Stimulated activated CD4-positive, alpha-beta T cell treated with anti-CD3 and anti-CD28 coated beads, Interleukin-2, amount 100 ng/mL, for 24 hours (primary cell): Measurements from ENCODE around the gene MEP1A.
"Not testable (repeated sequence)": the region's sequence is repeated elsewhere in the genome, so short reads cannot be mapped to it uniquely, and the experiment has no call there.

ENCODE experiments used
- DNase-seq, 2 donors: peaks; one replicate each; pipeline ENCODE4 v3.0.0-alpha.2; 2020

Gene MEP1A

DNA sequence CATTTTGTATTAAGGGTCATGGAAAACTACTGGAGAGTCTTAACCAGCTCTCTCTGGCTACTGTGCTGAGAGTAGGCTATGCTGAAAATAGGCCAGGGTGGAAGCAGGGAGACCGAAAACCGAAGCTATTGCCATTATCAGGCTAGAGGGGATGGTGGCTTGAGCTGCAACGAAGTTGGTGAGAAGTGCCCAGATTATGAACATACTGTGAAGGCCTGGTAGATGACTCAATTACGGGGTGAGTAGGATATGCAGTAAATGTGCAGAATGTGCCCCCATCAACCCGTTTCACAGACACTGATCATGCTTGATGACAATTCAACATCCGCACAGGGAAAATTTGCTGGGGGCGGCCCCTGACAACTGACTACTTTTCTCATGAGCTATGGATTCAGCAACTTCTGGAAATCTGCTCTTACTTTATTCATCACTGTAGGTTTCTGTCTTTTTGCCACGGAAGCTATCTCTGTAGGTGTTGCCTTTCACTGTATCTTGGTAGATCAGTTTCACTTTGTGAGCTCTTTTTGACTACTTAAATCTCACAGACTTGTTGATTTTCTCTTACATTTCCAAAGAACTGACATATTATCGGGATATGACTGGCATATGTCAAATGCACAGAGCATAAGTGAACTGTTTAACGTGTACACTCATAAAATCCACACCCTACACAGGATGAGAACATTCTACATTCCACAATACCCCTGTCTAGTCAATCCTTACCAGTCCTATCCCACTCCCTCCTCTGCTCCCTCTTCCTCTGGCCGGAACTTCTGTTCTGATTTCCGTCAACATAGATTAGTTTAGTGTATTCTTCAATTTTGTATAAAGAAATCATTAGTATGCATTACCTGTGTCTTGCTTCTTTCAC lies 15.5 kb upstream of the MEP1A start:
- DNase-seq: no peak

DNA sequence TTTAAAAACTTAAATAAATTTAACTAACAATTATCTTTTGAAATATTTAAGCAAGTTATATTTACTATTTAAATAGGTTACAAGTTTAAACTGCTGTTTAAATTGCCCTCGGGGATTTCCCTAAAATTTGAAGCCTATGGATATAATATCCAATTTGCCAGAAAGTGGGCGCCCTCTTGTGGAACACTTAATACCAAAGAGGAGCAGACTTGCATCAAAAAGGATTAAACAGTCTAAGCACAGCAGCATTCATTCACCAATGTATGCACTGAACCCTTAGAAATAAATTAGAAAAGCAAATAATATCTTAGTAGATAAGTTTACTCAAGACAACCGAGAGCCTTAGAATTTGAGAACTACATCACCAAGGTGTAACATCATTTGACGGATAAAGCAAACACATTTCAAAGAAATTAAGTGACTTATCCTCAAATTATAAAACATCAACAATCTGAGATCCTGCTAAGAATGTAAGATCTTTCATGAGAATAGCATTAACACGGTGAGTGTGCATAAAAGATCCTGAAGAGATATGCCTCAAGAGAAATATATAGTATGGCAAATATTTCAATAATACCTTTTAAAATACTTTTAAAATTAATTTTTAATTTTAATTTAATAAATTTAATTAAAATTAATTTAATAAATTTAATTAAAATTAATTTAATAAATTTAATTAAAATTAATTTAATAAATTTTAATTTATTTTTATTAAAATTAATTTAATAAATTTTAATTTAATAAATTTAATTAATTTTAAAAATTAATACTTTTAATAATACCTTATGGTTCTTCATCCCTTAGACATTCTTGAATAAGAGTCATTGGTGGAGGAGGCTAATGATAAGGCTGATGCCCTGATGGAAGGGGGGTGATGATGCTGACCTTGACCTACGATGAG lies 11.5 kb upstream of the MEP1A start:
- peak in 1 of 2 donors; percentile 29 for DNase-seq

DNA sequence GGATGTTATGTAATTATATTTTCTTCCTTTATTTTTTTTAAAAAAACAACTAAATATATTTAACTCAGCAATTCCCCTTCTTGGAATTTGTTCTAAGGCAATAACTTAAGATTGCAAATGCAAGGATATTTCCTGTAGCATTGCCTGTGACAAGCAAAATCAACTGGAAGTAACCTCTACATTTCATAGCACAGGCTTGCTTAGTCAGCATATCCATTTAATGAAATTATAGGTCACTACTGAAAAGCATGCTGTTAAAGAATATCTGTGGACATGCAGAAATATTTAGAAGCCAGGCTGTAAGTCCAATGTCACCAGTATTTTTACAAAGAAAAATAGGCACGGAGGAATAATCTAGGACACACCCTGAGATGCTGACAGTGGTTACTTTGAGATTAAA lies 8.7 kb upstream of the MEP1A start:
- DNase-seq: no peak

DNA sequence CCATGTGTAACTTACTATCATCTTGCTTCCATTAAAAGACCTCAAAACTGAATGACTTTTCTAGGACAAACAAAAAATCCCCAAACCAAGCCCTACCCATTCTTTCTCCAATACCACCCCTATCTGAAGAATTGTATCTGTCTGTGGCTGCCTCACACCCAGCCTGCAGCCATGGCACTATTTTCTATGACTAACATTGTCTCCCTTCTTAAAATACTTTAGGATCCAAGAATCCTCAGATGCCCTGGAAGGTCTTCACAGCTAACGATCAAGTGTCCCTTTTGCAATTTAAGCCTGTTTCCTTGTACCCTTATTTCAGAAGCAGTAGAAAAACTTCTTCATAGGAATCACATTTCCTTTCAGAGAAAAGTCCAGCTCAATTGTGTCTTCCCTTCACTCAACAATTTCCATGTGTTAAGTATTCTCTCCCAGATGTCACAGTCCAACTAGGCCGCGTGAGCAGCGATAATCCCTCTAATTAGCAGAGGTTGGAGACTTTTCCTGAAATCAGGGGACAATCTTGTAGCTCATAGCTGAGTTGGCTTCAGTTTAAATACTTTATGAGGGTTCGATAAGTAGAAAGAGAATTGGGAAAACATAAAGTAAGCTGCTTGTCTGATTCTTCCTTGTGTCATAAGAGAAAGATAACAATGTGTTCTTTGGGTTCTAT lies 5.2 kb upstream of the MEP1A start:
- DNase-seq: no peak

DNA sequence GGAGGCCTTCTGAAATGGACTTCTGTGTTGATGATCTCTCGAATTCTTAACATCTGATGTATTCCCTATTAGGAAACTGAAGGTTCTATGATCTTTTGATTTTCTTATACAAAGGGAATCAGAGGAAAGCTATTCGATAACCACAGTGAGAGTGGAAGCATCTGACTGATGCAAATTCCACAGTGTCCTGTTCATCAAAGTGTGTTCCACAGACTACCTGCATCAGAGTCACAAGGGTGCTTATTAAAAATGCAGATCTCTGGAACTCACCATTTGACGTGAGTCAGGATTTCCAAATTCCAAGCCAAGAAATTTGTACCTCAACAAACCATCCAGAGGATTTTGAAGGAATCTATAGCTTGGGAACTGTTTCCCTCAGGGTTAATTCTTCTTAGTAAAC lies 4.4 kb upstream of the MEP1A start:
- no peak for DNase-seq

DNA sequence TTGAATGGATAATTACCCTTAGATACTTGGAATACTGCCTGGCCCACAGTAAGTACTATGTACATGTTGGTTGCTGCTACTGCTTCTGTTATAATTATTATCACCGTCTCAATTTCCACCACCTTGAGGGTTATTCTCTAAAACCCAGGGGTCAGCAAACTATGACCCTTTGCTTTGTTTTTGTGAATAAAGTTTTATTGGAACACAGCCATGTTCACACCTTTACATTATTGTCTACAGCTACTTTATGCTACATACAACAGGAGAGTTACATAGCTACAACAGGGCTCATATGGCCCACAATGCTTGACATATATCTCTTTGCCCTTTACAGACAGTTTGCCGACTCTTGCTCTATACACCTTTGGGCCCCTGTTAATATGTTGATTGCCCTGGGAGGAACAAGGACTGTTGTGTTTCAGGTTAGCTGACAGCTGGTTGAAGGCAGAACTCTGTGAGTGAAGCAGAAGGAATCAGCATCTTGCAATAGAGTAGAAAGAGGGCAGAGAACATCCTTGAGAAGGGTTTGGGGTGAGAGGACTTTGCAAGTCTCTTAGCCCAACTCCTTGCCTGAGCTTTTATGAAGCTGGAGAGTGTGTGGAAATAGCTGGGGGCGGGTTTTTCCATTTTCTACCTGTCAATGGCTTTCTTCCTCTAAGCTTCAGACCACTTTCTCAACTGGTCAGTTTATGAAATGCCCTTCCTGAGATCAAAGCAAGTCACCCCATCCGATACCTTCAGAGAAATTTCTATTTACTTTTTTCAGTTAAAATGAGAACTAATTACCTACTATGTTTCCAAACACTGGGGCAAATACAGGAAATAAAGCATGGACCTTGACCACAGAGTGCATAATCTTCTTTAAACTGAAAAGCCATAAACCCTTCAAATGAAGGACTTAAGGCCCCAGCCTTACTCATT lies 3.5 kb upstream of the MEP1A start:
- DNase-seq: no peak

DNA sequence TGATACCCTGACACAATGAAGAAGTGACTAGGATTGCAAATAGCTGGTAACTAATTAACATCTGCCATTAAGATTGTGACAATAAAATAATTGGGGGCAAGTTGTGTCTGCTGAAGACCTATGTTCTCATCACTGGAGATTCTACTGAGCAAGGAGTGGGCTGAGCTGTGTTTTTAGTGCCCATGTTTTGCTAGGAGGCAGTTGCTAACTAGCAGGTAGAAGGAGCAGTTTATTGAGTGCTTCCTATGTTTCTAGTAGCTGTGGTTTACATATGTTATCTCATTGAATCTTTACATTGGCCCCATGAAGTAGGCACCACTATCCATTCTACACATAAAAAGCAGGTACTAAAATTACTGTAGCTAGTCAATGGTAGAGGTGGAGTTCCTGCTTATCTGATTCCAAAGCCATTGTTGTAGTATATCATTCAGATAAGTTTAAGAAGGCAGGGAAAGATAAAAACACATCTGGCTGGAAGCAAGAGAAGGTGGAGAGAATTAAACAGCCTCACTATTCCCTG lies 2.8 kb upstream of the MEP1A start:
- no peak for DNase-seq

DNA sequence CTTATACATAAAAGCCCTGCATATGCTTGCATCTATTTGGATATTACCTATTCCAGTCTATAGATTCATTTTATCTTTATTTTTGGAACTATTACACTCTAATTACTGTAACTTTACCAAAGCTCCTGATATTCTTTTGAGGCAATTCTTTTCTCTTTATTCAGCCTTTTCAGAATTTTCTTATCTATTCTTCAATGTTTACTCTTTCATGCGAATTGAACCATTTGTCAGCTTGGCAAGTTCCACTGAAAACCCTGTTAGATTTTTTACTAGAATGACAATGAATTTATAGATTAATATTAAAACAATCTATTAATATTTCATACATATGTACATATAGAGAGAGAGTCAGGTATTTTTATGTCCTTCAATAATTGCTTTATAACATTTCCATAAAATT lies 554 bp upstream of the MEP1A start:
- DNase-seq: no peak

DNA sequence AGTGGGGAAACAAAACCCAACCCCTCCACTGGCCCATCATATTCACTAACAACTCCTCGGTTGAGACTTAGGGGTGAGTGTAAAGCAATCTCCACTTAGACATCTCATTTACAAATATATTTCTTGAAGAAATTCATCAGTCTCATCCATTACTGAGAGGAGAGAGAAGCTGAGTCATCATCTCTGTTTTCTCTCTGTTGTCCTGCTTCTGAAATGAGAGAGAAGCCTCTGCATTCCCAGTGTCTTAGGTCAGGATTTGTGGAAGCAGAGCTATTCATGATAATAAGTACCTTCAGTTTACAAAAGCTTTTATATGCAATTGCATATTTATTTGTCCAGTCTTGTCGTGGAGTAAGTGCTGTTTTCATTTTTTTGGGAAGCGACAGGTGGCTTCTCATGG lies 879 bp downstream of the MEP1A start:
- DNase-seq: no peak

DNA sequence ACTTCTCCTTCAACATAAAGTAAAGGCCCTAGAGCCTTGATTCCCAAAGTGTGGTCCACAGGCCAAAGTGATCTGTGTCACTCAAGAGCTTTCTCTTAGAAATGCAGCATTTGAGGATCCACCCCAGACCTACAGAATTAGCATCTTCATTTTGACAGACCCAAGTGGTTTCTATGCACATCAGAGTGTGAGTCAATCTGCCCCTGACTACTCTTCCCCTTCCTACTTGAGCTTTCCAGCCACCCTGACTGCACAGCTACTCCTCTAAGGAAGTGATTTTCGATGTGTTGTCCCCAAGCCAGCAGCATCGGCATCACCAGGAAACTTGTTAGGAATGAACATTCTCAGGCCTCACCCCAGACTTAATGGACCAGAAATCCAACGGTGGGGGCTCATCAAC lies 2.6 kb downstream of the MEP1A start:
- DNase-seq: no peak

DNA sequence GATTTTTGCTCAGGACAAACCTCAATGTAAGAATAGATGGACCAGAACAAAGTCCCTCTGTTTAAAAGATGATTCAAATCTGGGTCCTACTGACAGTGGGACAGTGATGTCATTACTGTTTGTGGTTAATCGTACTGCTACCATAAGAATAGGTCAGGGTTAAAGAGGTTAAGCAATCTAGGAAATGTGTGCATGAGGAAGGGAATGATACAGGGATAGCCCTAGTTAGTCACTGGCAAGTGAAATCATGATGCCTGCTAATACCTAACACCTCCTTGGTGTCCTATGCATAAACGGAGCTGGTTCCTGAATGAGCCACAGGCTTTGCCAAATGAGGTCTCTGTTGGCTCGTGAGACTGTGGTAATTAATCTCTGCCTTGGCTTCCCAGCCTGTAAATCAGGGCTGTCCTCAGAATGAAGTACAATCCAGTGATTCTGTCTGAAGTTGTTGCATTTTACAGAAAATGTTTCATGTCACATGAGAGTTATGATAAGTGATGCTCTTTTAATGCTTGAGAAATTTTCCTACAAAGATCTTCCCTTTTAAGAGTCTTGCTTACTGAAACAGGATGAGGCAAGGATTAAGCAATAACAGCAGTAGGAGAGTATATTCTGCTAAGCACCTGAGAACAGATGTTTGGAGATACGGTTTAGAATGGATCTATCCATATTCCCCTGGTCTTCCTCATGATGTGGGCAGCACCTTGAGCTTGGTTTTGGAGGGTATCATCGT lies 3.8 kb downstream of the MEP1A start:
- no peak for DNase-seq

DNA sequence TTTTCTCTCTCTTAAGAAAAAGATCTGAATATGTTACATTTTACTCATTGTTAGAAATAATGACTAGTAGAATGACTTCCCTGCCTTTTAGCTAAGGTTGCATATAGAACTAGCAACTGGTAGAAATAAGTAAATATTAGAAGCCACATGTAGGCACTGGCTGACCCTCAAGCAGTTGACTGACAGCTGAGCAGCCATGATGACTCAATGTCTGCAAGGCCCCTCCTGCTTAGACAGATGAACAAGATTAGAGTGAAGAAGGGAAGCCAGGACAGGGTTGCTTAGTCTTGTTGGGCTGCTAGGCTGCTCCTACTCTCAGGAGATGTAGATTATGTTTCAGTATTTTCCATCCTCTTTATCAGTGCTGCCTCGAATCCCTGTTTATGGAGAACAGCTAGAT lies 6.5 kb downstream of the MEP1A start:
- DNase-seq: no peak

DNA sequence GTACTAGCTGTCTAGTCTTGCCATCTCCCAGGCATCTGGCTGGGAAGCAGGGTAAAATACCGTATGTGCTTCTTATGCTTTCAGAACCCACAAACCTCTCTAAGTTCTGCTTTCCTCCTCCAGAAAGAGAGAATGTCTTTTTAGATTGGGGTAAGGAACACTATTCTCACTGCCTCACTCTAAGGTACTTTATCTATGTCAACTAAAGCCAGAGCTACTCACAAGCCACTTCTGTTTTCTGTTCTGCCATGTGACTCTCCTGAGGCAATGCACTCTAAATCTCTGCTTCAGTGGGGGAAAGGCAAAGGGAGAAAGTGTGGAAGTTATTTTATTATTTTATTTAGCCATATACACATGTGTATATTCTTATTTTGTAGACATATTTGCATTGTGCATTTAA lies 15.6 kb downstream of the MEP1A start:
- DNase-seq: no peak

DNA sequence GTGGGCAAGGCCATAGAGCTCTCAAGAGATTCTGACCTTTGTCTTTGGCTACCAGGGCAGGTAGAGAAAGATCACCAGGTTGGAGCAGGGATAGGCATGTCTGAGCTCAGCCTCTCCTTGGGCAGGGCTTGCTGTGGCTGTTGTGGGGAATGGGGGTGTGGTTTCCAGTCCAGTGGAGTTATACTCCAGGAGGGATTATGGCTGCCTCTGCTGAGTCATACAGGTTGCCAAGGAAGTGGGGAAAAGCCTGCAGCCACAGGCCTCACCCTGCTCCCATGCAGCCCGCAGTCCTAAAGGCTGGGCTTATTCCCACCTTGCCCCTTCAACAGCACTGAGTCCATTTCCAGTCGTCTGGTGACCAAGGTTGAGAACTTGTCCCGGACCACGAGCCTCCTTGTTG lies 21.9 kb downstream of the MEP1A start:
- DNase-seq: no peak

DNA sequence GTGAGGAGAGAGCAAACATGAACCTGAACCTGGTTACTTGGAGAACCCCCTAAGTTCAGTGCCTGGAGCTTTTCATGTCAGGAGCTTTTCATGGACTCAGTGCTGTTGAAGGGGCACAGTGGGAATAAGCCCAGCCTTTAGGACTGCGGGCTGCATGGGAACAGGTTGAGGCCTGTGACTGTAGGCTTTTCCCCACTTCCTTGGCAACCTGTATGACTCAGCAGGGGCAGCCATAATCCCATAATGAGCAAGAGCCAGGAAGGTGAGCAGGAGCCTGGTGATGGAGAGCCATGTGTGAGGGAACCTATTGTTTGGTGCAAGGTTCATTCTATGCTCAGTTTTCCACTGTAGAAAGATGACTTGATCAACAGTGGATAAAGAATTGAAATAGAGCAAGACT lies 23.4 kb downstream of the MEP1A start:
- no peak for DNase-seq

DNA sequence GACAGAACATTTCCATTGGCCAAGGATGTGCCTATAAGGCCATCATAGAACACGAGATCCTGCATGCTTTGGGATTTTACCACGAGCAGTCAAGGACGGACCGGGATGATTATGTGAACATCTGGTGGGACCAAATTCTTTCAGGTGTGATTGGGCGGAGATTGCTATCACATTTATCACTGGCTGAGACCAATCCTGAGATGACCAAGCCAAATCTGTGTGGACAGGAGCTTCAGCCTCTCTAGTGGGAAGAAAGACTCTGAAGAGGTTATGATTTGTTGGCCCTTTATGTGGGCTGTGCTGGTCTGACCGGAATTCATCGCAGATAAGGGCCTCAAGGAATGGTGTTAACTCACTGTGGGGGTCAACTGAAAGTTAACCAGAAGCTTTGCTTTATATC lies 26.4 kb downstream of the MEP1A start:
- no peak for DNase-seq

DNA sequence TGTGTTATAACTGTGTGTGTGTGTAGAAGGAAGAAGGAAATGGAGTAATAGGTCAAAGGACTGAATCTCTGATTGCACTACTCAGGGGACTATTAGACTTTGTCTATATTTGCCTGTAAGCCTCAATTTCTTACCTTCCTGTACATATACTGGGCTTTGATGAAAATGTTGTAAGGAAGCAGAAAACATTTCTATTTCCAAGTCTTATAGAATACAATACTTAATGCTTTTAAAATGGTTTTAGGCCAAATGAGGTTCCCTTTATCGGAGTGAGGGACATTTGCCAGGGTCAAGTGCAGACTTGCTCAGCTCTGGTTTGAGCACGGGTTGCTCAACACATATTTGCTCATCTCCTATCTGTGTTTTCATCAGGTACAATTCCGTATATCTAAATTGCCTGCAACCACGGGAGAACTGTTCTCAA lies 28.3 kb downstream of the MEP1A start:
- DNase-seq: no peak

DNA sequence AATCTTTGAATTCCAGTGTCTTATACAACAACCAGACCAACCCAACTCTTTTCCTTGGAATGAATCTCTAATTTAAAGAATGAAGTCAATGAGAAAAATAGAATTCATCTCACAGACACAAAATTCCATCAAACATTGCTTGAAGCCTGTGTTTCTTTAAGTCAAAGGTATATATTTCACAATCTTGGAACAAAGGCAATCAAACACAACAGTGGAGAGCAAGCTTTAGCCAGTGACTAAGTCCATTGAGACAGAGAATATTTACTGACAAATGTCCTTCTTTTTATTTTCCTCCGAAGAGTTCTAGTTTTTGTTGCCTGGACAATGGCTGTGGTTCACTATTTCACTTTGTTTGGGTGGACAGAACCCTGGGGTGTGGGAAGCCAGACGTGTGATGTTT lies 35.8 kb downstream of the MEP1A start:
- DNase-seq: no peak

DNA sequence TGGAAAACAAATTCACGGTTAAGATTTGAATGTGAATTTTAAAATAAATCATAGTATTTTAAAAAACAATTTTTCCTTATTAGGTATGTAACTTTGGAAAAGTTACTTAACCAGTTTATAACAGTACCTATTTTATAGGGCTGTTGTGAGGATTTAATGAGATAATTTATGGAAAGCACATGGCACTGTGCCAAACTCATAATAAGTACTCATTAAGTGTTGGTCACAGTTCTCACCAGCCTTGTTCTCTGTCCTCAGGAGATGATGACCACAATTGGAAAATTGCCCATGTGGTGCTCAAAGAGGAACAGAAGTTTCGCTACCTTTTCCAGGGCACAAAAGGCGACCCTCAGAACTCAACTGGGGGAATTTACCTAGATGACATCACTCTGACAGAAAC lies 39.6 kb downstream of the MEP1A start:
- DNase-seq: no peak

DNA sequence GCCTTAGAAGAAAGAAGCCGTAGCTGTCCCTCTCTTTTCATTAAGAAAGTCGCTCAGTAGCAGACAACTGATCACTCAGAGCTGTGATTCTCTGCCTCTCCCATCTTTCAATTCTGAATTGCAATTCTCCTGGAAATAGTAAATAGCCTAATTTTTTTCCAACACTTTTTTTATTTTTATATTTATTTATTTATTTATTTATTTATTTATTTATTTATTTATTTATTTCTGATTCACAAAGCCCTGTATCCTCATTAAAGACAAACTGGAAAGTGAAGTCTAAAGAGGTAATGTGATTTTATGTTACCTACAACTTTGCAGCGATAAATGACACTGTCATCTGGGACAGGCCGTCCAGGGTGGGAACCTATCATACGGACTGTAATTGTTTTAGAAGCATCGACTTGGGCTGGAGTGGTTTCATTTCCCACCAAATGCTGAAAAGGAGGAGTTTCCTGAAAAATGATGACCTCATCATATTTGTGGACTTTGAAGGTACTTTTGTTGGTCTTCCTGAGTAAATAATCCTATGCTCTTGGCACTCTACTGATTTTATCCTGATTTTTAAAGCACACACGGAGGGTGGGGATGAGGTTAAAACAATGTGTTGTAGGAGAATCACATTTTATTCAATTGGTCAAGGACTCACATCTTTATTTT lies 41.2 kb downstream of the MEP1A start:
- not testable (repeated sequence) for DNase-seq

DNA sequence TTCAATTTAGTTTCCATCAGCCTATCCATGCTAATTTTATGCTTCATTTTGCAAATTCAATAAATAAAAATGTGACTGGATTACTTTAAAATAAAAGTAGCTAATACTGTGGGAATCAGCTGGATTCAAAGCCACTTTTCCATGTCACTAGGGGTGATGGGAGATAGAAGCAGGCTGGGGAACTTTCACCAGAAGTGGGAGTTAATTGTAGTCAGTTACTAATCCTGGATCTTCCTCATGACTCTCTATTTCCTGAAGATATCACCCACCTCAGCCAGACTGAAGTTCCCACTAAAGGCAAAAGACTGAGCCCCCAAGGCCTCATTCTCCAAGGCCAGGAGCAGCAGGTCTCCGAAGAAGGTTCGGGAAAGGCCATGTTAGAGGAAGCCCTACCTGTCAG lies 41.8 kb downstream of the MEP1A start:
- DNase-seq: not testable (repeated sequence)
